Osteocyte (in vitro differentiated cells): ENCODE results near the gene RASSF5. TPM values are rescaled to one million over a fixed set of nuclear protein-coding genes. Genes with fewer than 3 reads are reported as not detected.

Experiments
- DNase-seq: peaks from one replicate; pipeline ENCODE4 v3.0.0; 2021; ENCODE audit warnings: mixed read lengths; ENCODE audit not compliant: unreplicated experiment; ENCODE audit errors: extremely low spot score
- H3K27ac Mint-ChIP-seq: one replicate; pipeline ENCODE4 v1.8.0; 2021; ENCODE audit warnings: mild to moderate bottlenecking, mixed read lengths; ENCODE audit not compliant: unreplicated experiment
- H3K27me3 Mint-ChIP-seq: one replicate; pipeline ENCODE4 v1.8.0; 2021; ENCODE audit warnings: mixed read lengths; ENCODE audit not compliant: unreplicated experiment
- H3K36me3 Mint-ChIP-seq: one replicate; pipeline ENCODE4 v1.8.0; 2021; ENCODE audit warnings: mixed read lengths; ENCODE audit not compliant: unreplicated experiment
- H3K4me1 Mint-ChIP-seq: one replicate; pipeline ENCODE4 v1.8.0; 2021; ENCODE audit warnings: mixed read lengths; ENCODE audit not compliant: unreplicated experiment
- H3K4me3 Mint-ChIP-seq: one replicate; pipeline ENCODE4 v1.8.0; 2021; ENCODE audit warnings: mild to moderate bottlenecking, moderate library complexity, mixed read lengths; ENCODE audit not compliant: unreplicated experiment
- H3K9me3 Mint-ChIP-seq: one replicate; pipeline ENCODE4 v1.8.0; 2021; ENCODE audit warnings: mixed read lengths; ENCODE audit not compliant: unreplicated experiment
- total RNA-seq: library from RNA; stranded (reverse); gene quantifications from 2 replicates; pipeline ENCODE4 v1.2.1, GENCODE V29; 2021
- TF ChIP-seq, protein P1 (sequence below): fragments of 200-600 bp; sonication (generic); IDR thresholded peaks from 2 replicates; pipeline ENCODE4 v1.5.0; 2021; ENCODE audit warnings: antibody characterized with exemption, mild to moderate bottlenecking, moderate library complexity

RASSF5 gene
- total RNA-seq, 1 donor from 2014 or later: not detected

DNA sequence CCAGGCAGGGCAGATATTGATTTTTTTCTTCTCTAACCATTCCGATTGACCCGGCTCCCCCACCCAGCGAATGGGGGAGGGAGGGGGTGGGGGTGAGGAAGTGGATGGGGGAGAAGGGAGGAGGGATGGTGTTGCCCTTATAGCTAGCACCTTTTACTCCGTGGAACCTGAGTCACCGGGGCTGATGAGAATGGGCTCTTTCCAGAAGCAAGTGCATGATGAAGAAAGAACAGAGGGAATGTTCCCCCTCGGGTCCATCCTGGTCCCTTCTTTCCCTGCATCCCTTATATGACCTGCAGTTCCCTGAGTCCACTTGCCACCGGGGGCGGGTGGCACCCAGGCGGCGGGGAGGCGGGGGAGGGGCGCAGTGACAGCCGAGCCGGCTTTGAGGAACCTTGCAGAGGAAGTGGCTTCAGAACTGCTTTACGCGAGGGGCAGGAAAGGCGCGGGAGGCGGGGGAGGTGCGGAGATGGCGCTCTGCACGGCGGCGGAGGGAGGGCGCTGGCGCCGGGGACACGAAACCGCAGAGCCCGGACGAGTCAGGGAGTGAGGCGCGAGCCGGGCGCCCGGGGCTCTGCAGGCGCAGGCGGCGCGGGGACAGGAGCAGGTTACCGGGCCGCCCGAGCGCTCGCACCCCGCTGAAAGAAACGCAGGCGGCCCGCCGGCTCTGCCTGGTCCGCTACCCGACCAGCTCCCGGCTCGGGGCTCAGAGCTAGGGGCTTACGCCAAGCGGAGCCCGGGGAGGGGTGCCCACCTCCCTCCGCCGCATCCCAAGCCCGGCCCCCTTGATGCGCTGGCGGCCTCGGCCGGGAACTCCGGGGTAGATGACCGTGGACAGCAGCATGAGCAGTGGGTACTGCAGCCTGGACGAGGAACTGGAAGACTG, 49.7 kb downstream of the RASSF5 start:
- Mint-ChIP-seq H3K9me3 (no peaks in the 10 kb centered on the region), H3K27me3 (peaks cover 32% of the 10 kb centered on the region), H3K36me3 (no peaks in the 10 kb centered on the region), H3K27ac (no peak overlapping the region), H3K4me3 (peak overlapping the region; percentile 69), H3K4me1 (peaks cover 6% of the 10 kb centered on the region)
- DNase-seq: peak; percentile 87
- TF ChIP-seq, protein P1, sequence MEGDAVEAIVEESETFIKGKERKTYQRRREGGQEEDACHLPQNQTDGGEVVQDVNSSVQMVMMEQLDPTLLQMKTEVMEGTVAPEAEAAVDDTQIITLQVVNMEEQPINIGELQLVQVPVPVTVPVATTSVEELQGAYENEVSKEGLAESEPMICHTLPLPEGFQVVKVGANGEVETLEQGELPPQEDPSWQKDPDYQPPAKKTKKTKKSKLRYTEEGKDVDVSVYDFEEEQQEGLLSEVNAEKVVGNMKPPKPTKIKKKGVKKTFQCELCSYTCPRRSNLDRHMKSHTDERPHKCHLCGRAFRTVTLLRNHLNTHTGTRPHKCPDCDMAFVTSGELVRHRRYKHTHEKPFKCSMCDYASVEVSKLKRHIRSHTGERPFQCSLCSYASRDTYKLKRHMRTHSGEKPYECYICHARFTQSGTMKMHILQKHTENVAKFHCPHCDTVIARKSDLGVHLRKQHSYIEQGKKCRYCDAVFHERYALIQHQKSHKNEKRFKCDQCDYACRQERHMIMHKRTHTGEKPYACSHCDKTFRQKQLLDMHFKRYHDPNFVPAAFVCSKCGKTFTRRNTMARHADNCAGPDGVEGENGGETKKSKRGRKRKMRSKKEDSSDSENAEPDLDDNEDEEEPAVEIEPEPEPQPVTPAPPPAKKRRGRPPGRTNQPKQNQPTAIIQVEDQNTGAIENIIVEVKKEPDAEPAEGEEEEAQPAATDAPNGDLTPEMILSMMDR: no peak

DNA sequence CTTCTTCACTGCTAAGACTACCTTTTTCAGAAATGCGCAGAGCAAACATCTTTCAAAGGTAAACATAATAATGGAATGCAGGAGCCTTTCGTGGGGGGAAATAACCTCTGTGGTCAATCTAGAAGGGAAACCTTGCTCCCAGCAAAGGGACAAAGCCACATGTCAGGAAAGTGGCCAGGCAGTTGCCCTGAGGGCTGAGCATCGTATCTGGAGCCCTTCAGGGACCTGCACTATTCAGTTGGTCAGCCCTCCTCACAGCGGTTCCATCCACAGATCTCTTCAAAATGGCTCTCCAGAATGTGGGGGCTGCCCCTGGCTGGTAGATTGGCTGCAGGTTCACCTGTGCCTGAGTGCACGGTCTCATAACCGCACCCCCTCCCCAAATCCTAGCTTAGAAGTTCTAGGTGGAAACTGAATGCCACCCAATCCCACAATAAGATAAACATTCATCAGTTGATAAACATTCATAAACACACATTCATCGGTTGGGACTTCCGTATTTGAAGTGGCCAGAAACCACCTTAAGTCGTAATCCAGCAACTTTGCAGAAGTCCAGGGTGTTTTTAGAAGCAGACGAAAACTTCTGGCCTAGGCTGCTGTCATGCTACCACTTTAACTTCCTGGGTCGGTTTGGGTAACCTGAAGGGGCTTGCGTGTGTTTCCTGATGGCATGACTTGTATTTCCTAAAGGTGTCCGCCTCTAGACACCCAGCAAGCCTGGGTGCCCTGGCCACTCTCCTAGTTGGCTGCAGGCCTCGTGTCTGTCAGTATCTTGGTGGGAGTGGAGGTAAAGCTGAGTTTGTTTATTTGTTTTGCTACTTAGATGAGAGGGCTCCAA, 50.5 kb downstream of the RASSF5 start:
- no peaks in the 10 kb centered on the region for H3K9me3 Mint-ChIP-seq
- H3K36me3 Mint-ChIP-seq: no peaks in the 10 kb centered on the region
- no peak overlapping the region for H3K27ac Mint-ChIP-seq
- peaks cover 26% of the 10 kb centered on the region for H3K27me3 Mint-ChIP-seq
- peaks cover 6% of the 10 kb centered on the region for H3K4me1 Mint-ChIP-seq
- DNase-seq: no peak
- H3K4me3 Mint-ChIP-seq: peak overlapping the region; percentile 69
- TF ChIP-seq, protein P1: no peak

DNA sequence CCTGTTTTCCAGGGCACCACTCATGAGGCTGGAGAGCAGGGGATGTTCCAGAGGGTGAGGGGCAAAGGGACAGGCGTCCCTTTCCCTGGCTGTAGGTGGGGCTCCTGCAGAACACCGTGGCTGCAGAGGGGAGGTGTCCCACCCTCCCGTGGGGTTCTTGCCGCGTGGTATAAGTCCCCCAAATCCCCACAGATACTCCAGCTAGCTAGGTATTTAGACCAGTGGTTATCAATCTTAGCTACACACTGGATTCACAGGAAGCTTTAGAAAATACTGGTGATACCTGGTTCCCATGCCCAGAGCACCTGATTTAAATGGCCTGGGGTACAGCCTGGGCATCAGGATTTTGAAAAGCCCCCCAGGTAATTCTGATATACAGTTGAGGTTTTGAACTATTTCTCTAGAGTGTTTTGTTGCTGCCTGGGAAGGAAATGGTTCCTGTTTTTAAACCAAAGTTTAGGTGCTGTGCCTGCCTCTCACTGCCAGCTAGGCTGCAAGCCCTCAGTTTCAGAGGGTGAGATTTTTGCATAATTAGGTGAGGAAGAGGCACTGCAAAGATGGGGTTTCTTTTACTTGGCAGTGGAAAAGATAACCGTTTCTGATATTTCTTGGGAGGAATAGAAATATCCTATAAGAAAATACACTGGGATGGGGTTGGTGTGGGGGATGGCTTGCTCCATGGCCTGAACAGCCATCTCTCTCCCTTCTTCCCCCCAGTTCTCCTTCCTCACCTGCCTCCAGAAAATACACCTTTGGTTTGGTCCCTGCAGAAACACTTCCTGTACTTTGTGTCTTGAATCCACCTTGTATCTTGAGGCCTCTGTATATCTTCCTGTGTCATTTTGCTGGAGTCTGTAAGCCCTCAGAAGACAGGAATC, 51.7 kb downstream of the RASSF5 start:
- H3K27ac Mint-ChIP-seq: no peak overlapping the region
- H3K4me3 Mint-ChIP-seq: no peak overlapping the region
- no peaks in the 10 kb centered on the region for H3K36me3 Mint-ChIP-seq
- H3K9me3 Mint-ChIP-seq: no peaks in the 10 kb centered on the region
- TF ChIP-seq, protein P1: no peak
- peaks cover 26% of the 10 kb centered on the region for H3K27me3 Mint-ChIP-seq
- no peak for DNase-seq
- peaks cover 6% of the 10 kb centered on the region for H3K4me1 Mint-ChIP-seq

DNA sequence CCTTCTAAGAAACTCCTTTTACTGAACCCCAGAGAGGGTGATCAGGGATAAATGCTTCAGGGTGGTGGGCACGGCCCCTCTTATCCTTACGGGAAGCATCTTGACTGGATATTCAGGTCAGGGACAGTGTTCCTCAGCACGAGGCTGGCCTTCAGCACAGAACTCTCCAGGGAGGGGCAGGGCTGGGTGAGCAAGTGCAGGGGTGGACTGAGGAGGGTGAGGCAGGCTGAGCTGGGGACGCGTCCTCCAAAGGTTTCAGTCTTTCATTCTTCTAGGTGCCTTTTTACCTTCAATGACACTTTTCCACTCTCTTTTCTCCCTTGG, 52.3 kb downstream of the RASSF5 start:
- no peaks in the 10 kb centered on the region for H3K9me3 Mint-ChIP-seq
- H3K4me1 Mint-ChIP-seq: peaks cover 6% of the 10 kb centered on the region
- TF ChIP-seq, protein P1: no peak
- DNase-seq: no peak
- H3K4me3 Mint-ChIP-seq: no peak overlapping the region
- peaks cover 32% of the 10 kb centered on the region for H3K27me3 Mint-ChIP-seq
- H3K36me3 Mint-ChIP-seq: no peaks in the 10 kb centered on the region
- H3K27ac Mint-ChIP-seq: no peak overlapping the region
